Psoas muscle (tissue), 8 donors: ENCODE results near the gene MBOAT7. TPM values are rescaled to one million over a fixed set of nuclear protein-coding genes. Genes with fewer than 3 reads are reported as not detected.

ENCODE experiments used
- ATAC-seq, 4 donors: fragments of 200-7000 bp; cut with Tn5 transposase; one replicate each; pipeline ENCODE4 v1.9.1; 2020; ENCODE audit warnings: moderate library complexity in 3 of 4, mild to moderate bottlenecking in 2 of 4
- DNase-seq, 2 donors: peaks; one replicate each; pipeline ENCODE4 v3.0.0-alpha.2; 2020
- H3K27ac ChIP-seq: fragments of 200-600 bp; one replicate; pipeline ENCODE4 v1.8.0; 2022
- H3K27me3 ChIP-seq, 3 donors: fragments of 200-600 bp in 1 of 3; one replicate each; pipeline versions ENCODE4 v1.6.1 to v1.8.0; 2013 to 2022; ENCODE audit warnings: low read length in 2 of 3, mild to moderate bottlenecking in 2 of 3, moderate library complexity in 1 of 3; ENCODE audit not compliant: insufficient read depth in 3 of 3
- H3K36me3 ChIP-seq, 2 donors: fragments of 200-600 bp in 1 of 2; one replicate each; pipeline versions ENCODE4 v1.6.1 to v1.8.0; 2013 to 2022; ENCODE audit warnings: low read depth in 1 of 2, mild to moderate bottlenecking in 1 of 2, moderate library complexity in 1 of 2; ENCODE audit not compliant: insufficient read depth in 1 of 2
- H3K4me1 ChIP-seq: fragments of 200-600 bp; one replicate; pipeline ENCODE4 v1.8.0; 2022
- H3K4me3 ChIP-seq: fragments of 200-600 bp; one replicate; pipeline ENCODE4 v1.8.0; 2022; ENCODE audit warnings: mild to moderate bottlenecking
- H3K9me3 ChIP-seq: fragments of 200-600 bp; one replicate; pipeline ENCODE4 v1.8.0; 2022
- WGBS, 3 donors: extraction: QIAGEN DNeasy Blood & Tissue Kit; methylation state at CpG; one replicate each; pipeline versions ENCODE4 v1.1.6 to v1.1.7; 2013; 5-methylcytosine and 5-hydroxymethylcytosine counted together
- intact Hi-C, 2 donors: fragments of 100-400 bp; cut with DNase I; formaldehyde crosslinking; loops; one replicate each; pipeline versions ENCODE4 v1.11.0 to v1.14.2; 2022
- polyA plus RNA-seq, 3 donors: library from polyadenylated mRNA; stranded (reverse); fragments of 200-250 nt; gene quantifications; one replicate each; pipeline ENCODE4 v1.2.3, GENCODE V29; 2013
- total RNA-seq, 4 donors: library from RNA; stranded (reverse); fragmentation: NEBNext Ultra II Directional in 2 of 4; extraction: Animal tissue kit (Norgen Biotek cat#: 25700) in 2 of 4; gene quantifications; one replicate each; pipeline versions ENCODE4 v1.2.1 to v1.2.4, GENCODE V29; 2021 to 2023
- TF ChIP-seq, protein P1 (sequence below): fragments of 200-600 bp; IDR thresholded peaks from one replicate; pipeline ENCODE4 v1.8.0; 2022; ENCODE audit warnings: antibody characterized with exemption
- donor health status: healthy with polysubstance abuse.
- donor health status: DM: no; HTN: no; CAD: no; lungs with moderate emphysema.
- donor health status: Bipolar disorder and iron deficiency.
- donor health status: healthy.
- donor health status: DM: yes; HTN: yes; CAD: no.
- donor health status: DM: no; HTN: no; CAD: no.
- donor health status: DM: no; HTN: no; CAD: no.
- donor health status: DM: yes; HTN: yes; CAD: no.

MBOAT7 gene
- total and polyA plus RNA-seq, 7 donors = 6.2 to 17.8 (median 10.1) TPM

DNA sequence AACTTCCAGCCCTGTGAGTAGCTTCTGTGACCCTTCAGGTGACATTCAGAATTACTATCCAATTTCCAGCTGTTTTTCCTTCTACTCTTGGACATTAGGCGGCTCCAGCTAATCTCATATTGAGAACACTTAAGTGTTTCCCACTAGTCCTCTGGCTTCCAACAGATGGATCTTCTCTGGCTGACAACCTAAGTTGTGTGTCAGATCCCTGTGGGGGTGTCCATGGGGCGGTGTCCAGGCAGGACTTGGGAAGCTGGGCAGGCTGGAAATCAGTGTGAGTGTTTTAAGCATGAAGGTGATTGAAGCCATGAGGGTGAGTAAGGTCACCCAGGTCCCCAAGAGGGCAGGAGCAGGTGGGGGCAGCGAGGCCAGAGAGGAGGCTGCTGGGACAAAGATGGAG is 41.7 kb downstream of the MBOAT7 start:
- Histone ChIP-seq H3K4me3 (no peak overlapping the region), H3K4me1 (no peaks in the 10 kb centered on the region), H3K27me3 (no peaks in the 10 kb centered on the region), H3K9me3 (no peaks in the 10 kb centered on the region), H3K27ac (no peak overlapping the region), H3K36me3 (peaks cover 4 to 99% of the 10 kb centered on the region in 2 donors)
- DNase-seq = no peak
- TF ChIP-seq, protein P1, sequence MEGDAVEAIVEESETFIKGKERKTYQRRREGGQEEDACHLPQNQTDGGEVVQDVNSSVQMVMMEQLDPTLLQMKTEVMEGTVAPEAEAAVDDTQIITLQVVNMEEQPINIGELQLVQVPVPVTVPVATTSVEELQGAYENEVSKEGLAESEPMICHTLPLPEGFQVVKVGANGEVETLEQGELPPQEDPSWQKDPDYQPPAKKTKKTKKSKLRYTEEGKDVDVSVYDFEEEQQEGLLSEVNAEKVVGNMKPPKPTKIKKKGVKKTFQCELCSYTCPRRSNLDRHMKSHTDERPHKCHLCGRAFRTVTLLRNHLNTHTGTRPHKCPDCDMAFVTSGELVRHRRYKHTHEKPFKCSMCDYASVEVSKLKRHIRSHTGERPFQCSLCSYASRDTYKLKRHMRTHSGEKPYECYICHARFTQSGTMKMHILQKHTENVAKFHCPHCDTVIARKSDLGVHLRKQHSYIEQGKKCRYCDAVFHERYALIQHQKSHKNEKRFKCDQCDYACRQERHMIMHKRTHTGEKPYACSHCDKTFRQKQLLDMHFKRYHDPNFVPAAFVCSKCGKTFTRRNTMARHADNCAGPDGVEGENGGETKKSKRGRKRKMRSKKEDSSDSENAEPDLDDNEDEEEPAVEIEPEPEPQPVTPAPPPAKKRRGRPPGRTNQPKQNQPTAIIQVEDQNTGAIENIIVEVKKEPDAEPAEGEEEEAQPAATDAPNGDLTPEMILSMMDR = no peak
- ATAC-seq = no peak
- WGBS, 3 donors = 62 to 86% (median 82%) methylated on average over 2 to 3 of the region's 3 CpGs
- intact Hi-C loops = no loop called here

DNA sequence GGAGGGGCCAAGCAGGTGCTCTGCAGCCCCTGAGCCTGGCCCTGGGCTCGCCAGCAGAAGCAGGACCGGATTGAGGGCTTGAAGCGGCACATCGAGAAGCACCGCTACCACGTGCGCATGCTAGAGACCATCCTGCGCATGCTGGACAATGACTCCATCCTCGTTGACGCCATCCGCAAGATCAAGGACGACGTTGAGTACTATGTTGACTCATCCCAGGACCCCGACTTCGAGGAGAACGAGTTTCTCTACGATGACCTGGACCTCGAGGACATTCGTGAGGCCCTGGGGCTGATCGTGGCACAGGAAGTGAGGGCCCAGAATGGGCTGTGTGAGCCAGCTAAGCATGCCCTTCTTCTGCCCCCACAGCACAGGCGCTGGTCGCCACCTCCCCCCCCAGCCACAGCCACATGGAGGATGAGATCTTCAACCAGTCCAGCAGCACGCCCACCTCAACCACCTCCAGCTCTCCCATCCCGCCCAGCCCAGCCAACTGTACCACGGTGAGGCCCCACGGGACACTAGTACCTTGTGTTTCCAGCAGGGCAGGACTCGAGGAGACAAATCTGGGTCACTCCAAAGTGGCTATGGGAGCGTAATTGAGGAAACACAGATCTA is 43.7 kb downstream of the MBOAT7 start:
- Histone ChIP-seq H3K4me3 (no peak overlapping the region), H3K27ac (no peak overlapping the region), H3K4me1 (peaks cover under 1% of the 10 kb centered on the region), H3K27me3 (no peaks in the 10 kb centered on the region), H3K9me3 (no peaks in the 10 kb centered on the region), H3K36me3 (peaks cover 4 to 94% of the 10 kb centered on the region in 2 donors)
- DNase-seq = no peak
- intact Hi-C loops = no loop called here
- WGBS, 3 donors = 89 to 93% (median 92%) methylated on average over 28 of the region's 28 CpGs
- ATAC-seq = no peak
- TF ChIP-seq, protein P1 = no peak

DNA sequence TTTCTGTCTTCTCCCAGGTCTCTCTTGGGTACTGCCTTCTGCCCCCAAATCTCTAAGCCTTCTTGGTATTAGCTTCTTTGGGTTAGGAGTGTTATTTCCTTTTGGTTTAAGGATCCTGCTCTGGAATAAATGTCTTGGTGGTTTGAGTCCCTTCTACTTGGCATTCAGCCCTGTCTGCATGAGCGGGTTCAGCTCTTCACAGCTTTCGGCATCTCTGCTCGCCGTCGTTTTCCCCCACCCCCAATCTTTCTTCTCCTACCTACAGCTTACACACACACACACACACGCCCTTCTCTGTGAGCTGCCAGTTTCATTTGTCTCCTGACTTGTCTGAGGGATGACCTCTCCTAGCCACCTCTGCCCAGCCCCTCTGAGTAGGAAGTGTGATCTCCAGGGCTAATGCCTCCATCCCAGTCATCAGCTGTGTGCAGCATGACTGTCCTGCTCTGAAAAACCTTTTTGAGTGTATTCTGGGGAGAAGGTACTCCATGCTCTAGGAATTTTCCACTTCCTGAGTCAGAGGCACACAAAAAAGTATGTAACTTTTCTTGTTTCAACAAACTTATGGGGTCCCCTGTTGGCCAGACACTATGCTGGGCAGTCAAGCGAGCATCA is 47.1 kb downstream of the MBOAT7 start:
- TF ChIP-seq, protein P1 = no peak
- Histone ChIP-seq H3K27ac (no peak overlapping the region), H3K27me3 (no peaks in the 10 kb centered on the region), H3K9me3 (no peaks in the 10 kb centered on the region), H3K4me1 (peaks cover 22% of the 10 kb centered on the region), H3K4me3 (no peak overlapping the region), H3K36me3 (peaks cover 3 to 70% of the 10 kb centered on the region in 2 donors)
- ATAC-seq = no peak
- intact Hi-C loops = no loop called here
- no peak for DNase-seq
- WGBS, 3 donors = 85 to 92% (median 88%) methylated on average over 7 of the region's 7 CpGs

DNA sequence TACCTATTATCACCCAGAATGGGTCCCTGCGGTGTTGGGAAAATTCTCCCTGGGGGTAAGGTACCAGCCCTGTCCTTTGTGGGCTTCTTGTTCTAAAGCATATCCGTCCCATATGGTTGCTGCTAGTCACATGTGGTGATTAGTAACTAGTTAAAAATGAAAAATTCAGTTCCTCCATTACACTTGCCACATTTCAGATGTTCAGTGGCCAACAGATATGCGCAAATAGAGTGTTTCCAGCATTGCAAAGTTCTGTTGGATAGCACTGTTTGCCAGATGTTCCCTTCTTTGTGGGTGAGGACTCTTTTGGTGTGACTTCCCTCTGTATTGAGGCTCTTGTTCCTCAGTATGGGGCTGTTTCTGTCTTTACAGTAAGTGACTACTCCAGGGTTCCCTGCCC is 48.0 kb downstream of the MBOAT7 start:
- DNase-seq (no peak), ATAC-seq (no peak)
- Histone ChIP-seq H3K4me3 (no peak overlapping the region), H3K27me3 (no peaks in the 10 kb centered on the region), H3K27ac (no peak overlapping the region), H3K4me1 (peaks cover 23% of the 10 kb centered on the region), H3K36me3 (peaks cover 0 to 61% of the 10 kb centered on the region in 2 donors), H3K9me3 (no peaks in the 10 kb centered on the region)
- TF ChIP-seq, protein P1 = no peak
- intact Hi-C loops = no loop called here
- 83 to 94% (median 84%) methylated on average over 3 of the region's 3 CpGs for WGBS, 3 donors
